K562 (cell line): ENCODE results near the gene EVPL. TPM values are rescaled to one million over a fixed set of nuclear protein-coding genes. Genes with fewer than 3 reads are reported as not detected.

Source experiments
- ATF7 ChIP-seq: fragments of 450-650 bp; IDR thresholded peaks from 2 replicates; pipeline ENCODE4 v1.7.1; 2014; ENCODE audit warnings: mild to moderate bottlenecking, moderate library complexity
- BCOR ChIP-seq: fragments of 450-650 bp; IDR thresholded peaks from 2 replicates; pipeline ENCODE4 v1.6.1; 2016
- CBX3 ChIP-seq, 2 experiments: IDR thresholded peaks; 1 replicate in 1 of 2; 2 replicates in 1 of 2; pipeline ENCODE4 v1.6.1; 2012; ENCODE audit warnings: inconsistent platforms in 2 of 2, low read length in 2 of 2, borderline replicate concordance in 1 of 2, control low read depth in 1 of 2
- CTBP1 ChIP-seq: fragments of 450-650 bp; IDR thresholded peaks from 2 replicates; pipeline ENCODE4 v1.6.1; 2016; ENCODE audit warnings: borderline replicate concordance
- JUNB ChIP-seq: fragments of 450-650 bp; formaldehyde crosslinking; conservative IDR thresholded peaks from 2 replicates; pipeline ENCODE4 v1.4.0; 2020; ENCODE audit warnings: mild to moderate bottlenecking
- MAZ ChIP-seq, 2 experiments: fragments of 450-650 bp in 1 of 2; sonication (generic) in 1 of 2; formaldehyde crosslinking; IDR thresholded peaks in 1 of 2; conservative IDR thresholded peaks in 1 of 2; 2 replicates each; pipeline versions ENCODE4 v1.4.0 to v1.5.0; 2020; ENCODE audit warnings: mild to moderate bottlenecking in 1 of 2, missing genetic modification reagents in 1 of 2
- NFE2 ChIP-seq: IDR thresholded peaks from 2 replicates; pipeline ENCODE4 v1.6.1; 2014; ENCODE audit warnings: antibody characterized with exemption, low read depth
- PHB ChIP-seq: fragments of 250-450 bp; sonication (Bioruptor Pico); IDR thresholded peaks from 2 replicates; pipeline ENCODE4 v1.5.0; 2021
- RAD21 ChIP-seq, 2 experiments: fragments of 250-450 bp in 1 of 2; fragments of 450-650 bp in 1 of 2; sonication (Bioruptor Pico) in 1 of 2; formaldehyde crosslinking in 1 of 2; IDR thresholded peaks in 1 of 2; conservative IDR thresholded peaks in 1 of 2; 2 replicates each; pipeline versions ENCODE4 v1.4.0 to v1.8.0; 2020 to 2022; ENCODE audit warnings: mild to moderate bottlenecking in 2 of 2, moderate library complexity in 1 of 2
- RCOR1 ChIP-seq, 2 experiments: IDR thresholded peaks; 2 replicates each; pipeline ENCODE4 v1.6.1; 2012; ENCODE audit warnings: low read depth in 2 of 2, low read length in 2 of 2, borderline replicate concordance in 1 of 2, improper control_type of control experiment in 1 of 2
- SIN3B ChIP-seq: fragments of 450-650 bp; IDR thresholded peaks from 2 replicates; pipeline ENCODE4 v1.6.1; 2017; ENCODE audit warnings: low read depth, mild to moderate bottlenecking, moderate library complexity
- SRF ChIP-seq, 2 experiments: fragments of 250-450, 450-650 bp in 1 of 2; sonication (Bioruptor Pico) in 1 of 2; sonication (generic) in 1 of 2; formaldehyde crosslinking; IDR thresholded peaks; 2 replicates each; pipeline versions ENCODE4 v1.5.0 to v1.5.1; 2020 to 2022; ENCODE audit warnings: mild to moderate bottlenecking in 1 of 2, missing genetic modification reagents in 1 of 2
- STAG1 ChIP-seq: sonication (generic); formaldehyde crosslinking; IDR thresholded peaks from 2 replicates; pipeline ENCODE4 v1.5.0; 2020; ENCODE audit warnings: missing genetic modification reagents, borderline replicate concordance
- XRCC5 ChIP-seq: fragments of 200-400 bp; formaldehyde crosslinking; IDR thresholded peaks from 2 replicates; pipeline ENCODE4 v1.6.1; 2017; ENCODE audit warnings: low read depth, mild to moderate bottlenecking, low read length
- ZNF143 ChIP-seq: sonication (generic); formaldehyde crosslinking; IDR thresholded peaks from 2 replicates; pipeline ENCODE4 v1.9.0; 2022; ENCODE audit warnings: mild to moderate bottlenecking, missing genetic modification reagents
- polyA plus RNA-seq, 8 experiments: library from polyadenylated mRNA; depleted of rRNA in 4 of 8; stranded (reverse) in 5 of 8; unstranded in 3 of 8; fragments of >200 nt; fragmentation: Nextera tagmentation in 2 of 8; fragmentation: Illumina TruSeq in 1 of 8; extraction: Ambion mirVana in 2 of 8; extraction: Trizol in 1 of 8; gene quantifications; 2 replicates each; pipeline versions ENCODE4 v1.2.1 to v1.2.3, GENCODE V29; 2011 to 2014; ENCODE audit warnings: inconsistent platforms in 1 of 8, missing spikeins in 1 of 8
- total RNA-seq, 7 experiments: library from RNA; depleted of rRNA in 6 of 7; stranded (reverse); fragments of >200 nt in 6 of 7; fragmentation: Illumina TruSeq in 2 of 7; extraction: Trizol in 2 of 7; gene quantifications; 2 replicates each; pipeline versions ENCODE4 v1.2.1 to v1.2.3, GENCODE V29; 2011 to 2021; ENCODE audit warnings: low replicate concordance in 1 of 7
- TF ChIP-seq, protein P1 (sequence below): fragments of 250-450 bp; sonication (Bioruptor Pico); IDR thresholded peaks from 2 replicates; pipeline ENCODE4 v1.5.0; 2021
- TF ChIP-seq, protein P2 (sequence below): sonication (generic); formaldehyde crosslinking; IDR thresholded peaks from 2 replicates; pipeline ENCODE4 v1.8.0; 2022; ENCODE audit warnings: missing genetic modification reagents, mild to moderate bottlenecking, moderate library complexity, borderline replicate concordance
- TF ChIP-seq, protein P3 (sequence below), 3 experiments: IDR thresholded peaks in 2 of 3; conservative IDR thresholded peaks in 1 of 3; 2 replicates each; pipeline ENCODE4 v1.5.1; 2011 to 2012; ENCODE audit warnings: low read length in 3 of 3, mild to moderate bottlenecking in 3 of 3, control low read depth in 2 of 3, improper control_type of control experiment in 1 of 3, inconsistent platforms in 1 of 3, low read depth in 1 of 3, mixed read lengths in 1 of 3, moderate library complexity in 1 of 3; ENCODE audit not compliant: insufficient read depth in 2 of 3
- TF ChIP-seq, protein P4 (sequence below): sonication (generic); formaldehyde crosslinking; IDR thresholded peaks from 2 replicates; pipeline ENCODE4 v1.8.1; 2022; ENCODE audit warnings: missing genetic modification reagents
- TF ChIP-seq, protein P5 (sequence below): fragments of 450-650 bp; formaldehyde crosslinking; IDR thresholded peaks from 2 replicates; pipeline ENCODE4 v1.4.0; 2020; ENCODE audit warnings: mild to moderate bottlenecking, moderate library complexity

EVPL gene
- total and polyA plus RNA-seq, 9 of the 15 experiments (the other 6 are each of a cell fraction or from before 2014, with no cell fraction given), result 0.08 to 0.18 (median 0.16) TPM; not detected in 5

DNA sequence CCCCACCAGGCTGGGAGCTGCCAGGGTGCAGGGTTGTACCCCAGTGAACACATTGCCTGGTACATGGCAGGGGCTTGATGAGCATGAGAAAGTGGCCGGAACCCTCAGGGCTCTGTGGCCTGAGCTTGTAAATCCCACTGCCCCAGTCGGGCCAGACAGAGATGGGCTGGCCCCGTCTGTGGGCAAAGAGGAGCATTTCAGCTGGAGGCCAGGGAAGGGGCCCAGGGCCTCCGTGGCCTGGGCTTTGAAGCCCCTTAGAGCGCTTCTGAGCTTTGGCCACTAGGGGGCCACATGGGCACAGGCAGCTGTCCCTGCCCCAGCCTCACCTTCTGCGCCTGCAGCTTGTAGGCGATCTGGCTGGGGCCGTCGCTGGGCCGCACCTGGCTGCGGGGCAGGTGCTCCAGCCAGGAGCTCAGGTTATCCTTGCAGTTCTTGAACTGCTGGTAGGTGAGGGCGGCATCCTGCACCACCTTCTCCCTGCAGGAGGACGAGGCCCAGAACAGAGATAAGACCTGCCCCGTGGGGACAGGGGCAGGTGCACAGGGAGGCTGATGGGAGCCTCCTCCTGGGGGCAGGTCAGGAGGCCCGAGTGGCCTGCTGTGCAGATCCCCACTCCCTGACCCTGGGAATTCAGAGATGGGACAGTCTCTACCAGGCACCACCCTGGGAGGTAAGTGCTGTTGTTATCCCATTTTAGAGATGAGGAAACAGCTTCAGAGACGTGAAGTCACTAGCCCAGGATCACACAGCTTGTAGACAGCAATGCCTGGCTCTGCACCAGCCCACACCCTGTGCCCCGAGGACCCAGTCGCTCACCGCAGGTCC lies 12.8 kb downstream of the EVPL start (continued):
- TF ChIP-seq RAD21 (CRISPR knock-in tag; conservative IDR thresholded peaks at IDR 0.05 in 1 of 2, IDR thresholded peaks at IDR 0.05 in 1 of 2) (peak; percentile 79 to 96), XRCC5 (peak; percentile 62; the same call in 1 of the 2 replicates), SRF (CRISPR knock-in tag; IDR thresholded peaks at IDR 0.05) (no peak), ATF7 (no peak), MAZ (CRISPR knock-in tag; conservative IDR thresholded peaks at IDR 0.05 in 1 of 2, IDR thresholded peaks at IDR 0.05 in 1 of 2) (peak in 1 of 2 experiments; percentile 35; a peak in 1 of 4 replicates), CTBP1 (peak; percentile 56; the same call in 1 of the 2 replicates), ZNF143 (peak; percentile 33), SIN3B (no peak), CBX3 (IDR thresholded peaks at IDR 0.05; ENCODE audit: borderline replicate concordance in 1 of 2, low read length in 2 of 2) (no peak), STAG1 (CRISPR knock-in tag) (peak; percentile 97), RCOR1 (IDR thresholded peaks at IDR 0.05; ENCODE audit: borderline replicate concordance in 1 of 2, low read depth in 2 of 2, low read length in 2 of 2) (peak in 1 of 2 experiments; percentile 43; a peak in 1 of 4 replicates), NFE2 (no peak), BCOR (peak; percentile 53; the same call in 1 of the 2 replicates), JUNB (CRISPR knock-in tag) (no peak), PHB (no peak)
- TF ChIP-seq, protein P1, sequence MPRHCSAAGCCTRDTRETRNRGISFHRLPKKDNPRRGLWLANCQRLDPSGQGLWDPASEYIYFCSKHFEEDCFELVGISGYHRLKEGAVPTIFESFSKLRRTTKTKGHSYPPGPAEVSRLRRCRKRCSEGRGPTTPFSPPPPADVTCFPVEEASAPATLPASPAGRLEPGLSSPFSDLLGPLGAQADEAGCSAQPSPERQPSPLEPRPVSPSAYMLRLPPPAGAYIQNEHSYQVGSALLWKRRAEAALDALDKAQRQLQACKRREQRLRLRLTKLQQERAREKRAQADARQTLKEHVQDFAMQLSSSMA (CRISPR knock-in tag), result no peak
- TF ChIP-seq, protein P2, sequence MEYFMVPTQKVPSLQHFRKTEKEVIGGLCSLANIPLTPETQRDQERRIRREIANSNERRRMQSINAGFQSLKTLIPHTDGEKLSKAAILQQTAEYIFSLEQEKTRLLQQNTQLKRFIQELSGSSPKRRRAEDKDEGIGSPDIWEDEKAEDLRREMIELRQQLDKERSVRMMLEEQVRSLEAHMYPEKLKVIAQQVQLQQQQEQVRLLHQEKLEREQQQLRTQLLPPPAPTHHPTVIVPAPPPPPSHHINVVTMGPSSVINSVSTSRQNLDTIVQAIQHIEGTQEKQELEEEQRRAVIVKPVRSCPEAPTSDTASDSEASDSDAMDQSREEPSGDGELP, result peak; percentile 83; the same call in 1 of the 2 replicates
- TF ChIP-seq, protein P3, sequence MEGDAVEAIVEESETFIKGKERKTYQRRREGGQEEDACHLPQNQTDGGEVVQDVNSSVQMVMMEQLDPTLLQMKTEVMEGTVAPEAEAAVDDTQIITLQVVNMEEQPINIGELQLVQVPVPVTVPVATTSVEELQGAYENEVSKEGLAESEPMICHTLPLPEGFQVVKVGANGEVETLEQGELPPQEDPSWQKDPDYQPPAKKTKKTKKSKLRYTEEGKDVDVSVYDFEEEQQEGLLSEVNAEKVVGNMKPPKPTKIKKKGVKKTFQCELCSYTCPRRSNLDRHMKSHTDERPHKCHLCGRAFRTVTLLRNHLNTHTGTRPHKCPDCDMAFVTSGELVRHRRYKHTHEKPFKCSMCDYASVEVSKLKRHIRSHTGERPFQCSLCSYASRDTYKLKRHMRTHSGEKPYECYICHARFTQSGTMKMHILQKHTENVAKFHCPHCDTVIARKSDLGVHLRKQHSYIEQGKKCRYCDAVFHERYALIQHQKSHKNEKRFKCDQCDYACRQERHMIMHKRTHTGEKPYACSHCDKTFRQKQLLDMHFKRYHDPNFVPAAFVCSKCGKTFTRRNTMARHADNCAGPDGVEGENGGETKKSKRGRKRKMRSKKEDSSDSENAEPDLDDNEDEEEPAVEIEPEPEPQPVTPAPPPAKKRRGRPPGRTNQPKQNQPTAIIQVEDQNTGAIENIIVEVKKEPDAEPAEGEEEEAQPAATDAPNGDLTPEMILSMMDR (IDR thresholded peaks at IDR 0.05 in 2 of 3, conservative IDR thresholded peaks at IDR 0.05 in 1 of 3; ENCODE audit: insufficient read depth in 2 of 3, low read depth in 1 of 3, low read length in 3 of 3), result peak; percentile 94 to 96 (median 94)
- TF ChIP-seq, protein P4, sequence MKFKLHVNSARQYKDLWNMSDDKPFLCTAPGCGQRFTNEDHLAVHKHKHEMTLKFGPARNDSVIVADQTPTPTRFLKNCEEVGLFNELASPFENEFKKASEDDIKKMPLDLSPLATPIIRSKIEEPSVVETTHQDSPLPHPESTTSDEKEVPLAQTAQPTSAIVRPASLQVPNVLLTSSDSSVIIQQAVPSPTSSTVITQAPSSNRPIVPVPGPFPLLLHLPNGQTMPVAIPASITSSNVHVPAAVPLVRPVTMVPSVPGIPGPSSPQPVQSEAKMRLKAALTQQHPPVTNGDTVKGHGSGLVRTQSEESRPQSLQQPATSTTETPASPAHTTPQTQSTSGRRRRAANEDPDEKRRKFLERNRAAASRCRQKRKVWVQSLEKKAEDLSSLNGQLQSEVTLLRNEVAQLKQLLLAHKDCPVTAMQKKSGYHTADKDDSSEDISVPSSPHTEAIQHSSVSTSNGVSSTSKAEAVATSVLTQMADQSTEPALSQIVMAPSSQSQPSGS, result no peak
- TF ChIP-seq, protein P5, sequence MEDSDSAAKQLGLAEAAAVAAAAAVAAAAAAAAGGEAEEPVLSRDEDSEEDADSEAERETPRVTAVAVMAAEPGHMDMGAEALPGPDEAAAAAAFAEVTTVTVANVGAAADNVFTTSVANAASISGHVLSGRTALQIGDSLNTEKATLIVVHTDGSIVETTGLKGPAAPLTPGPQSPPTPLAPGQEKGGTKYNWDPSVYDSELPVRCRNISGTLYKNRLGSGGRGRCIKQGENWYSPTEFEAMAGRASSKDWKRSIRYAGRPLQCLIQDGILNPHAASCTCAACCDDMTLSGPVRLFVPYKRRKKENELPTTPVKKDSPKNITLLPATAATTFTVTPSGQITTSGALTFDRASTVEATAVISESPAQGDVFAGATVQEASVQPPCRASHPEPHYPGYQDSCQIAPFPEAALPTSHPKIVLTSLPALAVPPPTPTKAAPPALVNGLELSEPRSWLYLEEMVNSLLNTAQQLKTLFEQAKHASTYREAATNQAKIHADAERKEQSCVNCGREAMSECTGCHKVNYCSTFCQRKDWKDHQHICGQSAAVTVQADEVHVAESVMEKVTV (CRISPR knock-in tag), result 0 out of 2 replicates have a peak, but pooled peaks have one; percentile 19
